ENCODE results near the gene ADAMTS9.

DNA sequence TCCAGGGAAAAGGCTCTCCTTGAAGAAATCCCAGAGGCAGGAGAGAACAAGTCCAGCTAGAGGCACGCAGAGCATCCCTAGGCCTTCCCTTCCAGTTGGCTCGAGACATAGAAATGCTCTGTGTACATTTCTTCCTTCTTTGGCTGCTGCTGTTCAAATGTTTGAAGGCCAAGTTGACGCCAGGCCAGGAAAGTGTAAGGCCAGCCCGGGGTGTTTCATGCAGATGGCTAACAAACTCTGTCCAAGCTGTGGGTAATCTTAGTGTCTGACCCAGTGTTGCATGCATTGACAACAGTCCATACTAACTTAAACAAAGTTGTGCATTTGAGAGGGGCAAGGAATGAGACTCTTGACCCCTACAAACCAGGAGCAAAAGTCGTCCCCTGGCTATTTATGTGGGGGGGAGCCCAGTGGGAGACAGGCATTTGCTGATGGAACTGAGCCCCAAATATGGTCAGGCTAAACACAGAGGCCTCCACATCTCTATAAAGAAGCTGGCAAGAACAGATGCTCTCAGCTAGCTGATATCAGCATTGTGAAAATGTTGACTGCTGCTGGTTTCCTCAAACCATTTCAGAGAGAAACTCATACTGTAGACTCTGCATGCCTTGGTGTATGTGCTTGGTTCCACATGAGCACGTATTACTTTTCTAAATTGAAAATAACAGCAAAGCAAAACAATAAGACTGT, 139.5 kb downstream of the ADAMTS9 start:
- TF ChIP-seq, protein P1, sequence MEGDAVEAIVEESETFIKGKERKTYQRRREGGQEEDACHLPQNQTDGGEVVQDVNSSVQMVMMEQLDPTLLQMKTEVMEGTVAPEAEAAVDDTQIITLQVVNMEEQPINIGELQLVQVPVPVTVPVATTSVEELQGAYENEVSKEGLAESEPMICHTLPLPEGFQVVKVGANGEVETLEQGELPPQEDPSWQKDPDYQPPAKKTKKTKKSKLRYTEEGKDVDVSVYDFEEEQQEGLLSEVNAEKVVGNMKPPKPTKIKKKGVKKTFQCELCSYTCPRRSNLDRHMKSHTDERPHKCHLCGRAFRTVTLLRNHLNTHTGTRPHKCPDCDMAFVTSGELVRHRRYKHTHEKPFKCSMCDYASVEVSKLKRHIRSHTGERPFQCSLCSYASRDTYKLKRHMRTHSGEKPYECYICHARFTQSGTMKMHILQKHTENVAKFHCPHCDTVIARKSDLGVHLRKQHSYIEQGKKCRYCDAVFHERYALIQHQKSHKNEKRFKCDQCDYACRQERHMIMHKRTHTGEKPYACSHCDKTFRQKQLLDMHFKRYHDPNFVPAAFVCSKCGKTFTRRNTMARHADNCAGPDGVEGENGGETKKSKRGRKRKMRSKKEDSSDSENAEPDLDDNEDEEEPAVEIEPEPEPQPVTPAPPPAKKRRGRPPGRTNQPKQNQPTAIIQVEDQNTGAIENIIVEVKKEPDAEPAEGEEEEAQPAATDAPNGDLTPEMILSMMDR (conservative IDR thresholded peaks at IDR 0.05; ENCODE audit: low read length), result no peak
- no peak for TF ChIP-seq EZH2phosphoT487 (IDR thresholded peaks at IDR 0.05; ENCODE audit: borderline replicate concordance)

Data from Loucy (cell line).